Measurements from ENCODE around the gene HEATR5B.

Gene HEATR5B

GRCh38 chr2:36967236-36967876, 116.8 kb downstream of the HEATR5B start:
- Histone ChIP-seq H3K36me3 (ENCODE audit: insufficient read depth, low read length) (0 out of 2 replicates have a peak, but pooled peaks cover 4% of the 10 kb centered on the region), H3K9me3 (ENCODE audit: low read length) (no peaks in the 10 kb centered on the region), H3K9ac (ENCODE audit: low read length) (peak overlapping the region; percentile 76), H3K27me3 (ENCODE audit: insufficient read depth, low read length) (no peaks in the 10 kb centered on the region), H3K4me2 (ENCODE audit: low read length) (peak overlapping the region; percentile 80), H2AFZ (ENCODE audit: low read length) (peak overlapping the region; percentile 11), H3K4me1 (ENCODE audit: insufficient read depth, low read length, severe bottlenecking) (peaks cover 34% of the 10 kb centered on the region), H3K27ac (ENCODE audit: low read depth, low read length, poor library complexity, severe bottlenecking) (peak overlapping the region; percentile 71), H3K9me2 (ENCODE audit: low read depth, low read length) (no peaks in the 10 kb centered on the region), H3K4me3 (ENCODE audit: low read depth, low read length, poor library complexity, severe bottlenecking) (peak overlapping the region; percentile 77), H3K79me2 (ENCODE audit: insufficient read depth, low read length) (peaks cover 25% of the 10 kb centered on the region), H3F3A (ENCODE audit: insufficient read depth, low read length) (no peaks in the 10 kb centered on the region), H4K20me1 (ENCODE audit: insufficient read depth, low read length) (no peaks in the 10 kb centered on the region)
- no peak for TF ChIP-seq CTCF (IDR thresholded peaks at IDR 0.05; ENCODE audit: low read length)
- no peak for TF ChIP-seq EZH2 (IDR thresholded peaks at IDR 0.05; ENCODE audit: borderline replicate concordance, low read length)

GRCh38 chr2:36966370-36967235, 117.6 kb downstream of the HEATR5B start, which contains the start of gene STRN:
Gene STRN, minus strand, starts transcription at chr2:36966536. Its CDS starts 73 bp downstream, at chr2:36966463.
- TF ChIP-seq CTCF (IDR thresholded peaks at IDR 0.05; ENCODE audit: low read length) (no peak), EZH2 (IDR thresholded peaks at IDR 0.05; ENCODE audit: borderline replicate concordance, low read length) (no peak)
- H2AFZ ChIP-seq (ENCODE audit: low read length) = peak within 1 kb of the TSS; percentile 11

GRCh38 chr2:36965751-36966369, 118.3 kb downstream of the HEATR5B start:
- H3F3A ChIP-seq (ENCODE audit: insufficient read depth, low read length) = no peaks in the 10 kb centered on the region
- H3K4me3 ChIP-seq (ENCODE audit: low read depth, low read length, poor library complexity, severe bottlenecking) = peak overlapping the region; percentile 77
- H3K36me3 ChIP-seq (ENCODE audit: insufficient read depth, low read length) = 0 out of 2 replicates have a peak, but pooled peaks cover 4% of the 10 kb centered on the region
- H3K4me1 ChIP-seq (ENCODE audit: insufficient read depth, low read length, severe bottlenecking) = peaks cover 34% of the 10 kb centered on the region
- H3K4me2 ChIP-seq (ENCODE audit: low read length) = peak overlapping the region; percentile 75
- H4K20me1 ChIP-seq (ENCODE audit: insufficient read depth, low read length) = no peaks in the 10 kb centered on the region
- no peaks in the 10 kb centered on the region for H3K27me3 ChIP-seq (ENCODE audit: insufficient read depth, low read length)
- H3K9me2 ChIP-seq (ENCODE audit: low read depth, low read length) = no peaks in the 10 kb centered on the region
- H3K9ac ChIP-seq (ENCODE audit: low read length) = peak overlapping the region; percentile 75
- TF ChIP-seq EZH2 (IDR thresholded peaks at IDR 0.05; ENCODE audit: borderline replicate concordance, low read length) = no peak
- no peak for TF ChIP-seq CTCF (IDR thresholded peaks at IDR 0.05; ENCODE audit: low read length)
- peaks cover 36% of the 10 kb centered on the region for H3K79me2 ChIP-seq (ENCODE audit: insufficient read depth, low read length)
- H3K9me3 ChIP-seq (ENCODE audit: low read length) = no peaks in the 10 kb centered on the region
- peak overlapping the region; percentile 61 for H3K27ac ChIP-seq (ENCODE audit: low read depth, low read length, poor library complexity, severe bottlenecking)
- no peak overlapping the region for H2AFZ ChIP-seq (ENCODE audit: low read length)

More at GRCh38 chr2:36966370-36967235, 117.6 kb downstream of the HEATR5B start, which contains the start of gene STRN:
- 0 out of 2 replicates have a peak, but pooled peaks cover 4% of the 10 kb centered on the region for H3K36me3 ChIP-seq (ENCODE audit: insufficient read depth, low read length)
- H3K9ac ChIP-seq (ENCODE audit: low read length) = peak within 1 kb of the TSS; percentile 76
- peak within 1 kb of the TSS; percentile 80 for H3K4me2 ChIP-seq (ENCODE audit: low read length)
- no peaks in the 10 kb centered on the region for H3F3A ChIP-seq (ENCODE audit: insufficient read depth, low read length)
- peaks cover 34% of the 10 kb centered on the region for H3K4me1 ChIP-seq (ENCODE audit: insufficient read depth, low read length, severe bottlenecking)
- peak within 1 kb of the TSS; percentile 71 for H3K27ac ChIP-seq (ENCODE audit: low read depth, low read length, poor library complexity, severe bottlenecking)
- no peaks in the 10 kb centered on the region for H3K9me2 ChIP-seq (ENCODE audit: low read depth, low read length)
- peaks cover 32% of the 10 kb centered on the region for H3K79me2 ChIP-seq (ENCODE audit: insufficient read depth, low read length)
- no peaks in the 10 kb centered on the region for H3K9me3 ChIP-seq (ENCODE audit: low read length)
- peak within 1 kb of the TSS; percentile 77 for H3K4me3 ChIP-seq (ENCODE audit: low read depth, low read length, poor library complexity, severe bottlenecking)
- H3K27me3 ChIP-seq (ENCODE audit: insufficient read depth, low read length) = no peaks in the 10 kb centered on the region
- no peaks in the 10 kb centered on the region for H4K20me1 ChIP-seq (ENCODE audit: insufficient read depth, low read length)
